GM12878 (cell line): ENCODE results near the gene PCED1B. TPM values are rescaled to one million over a fixed set of nuclear protein-coding genes. Genes with fewer than 3 reads are reported as not detected.

Experiments
- ATAC-seq: fragments of 200-7000 bp; cut with Tn5 transposase; 3 replicates; pipeline ENCODE4 v1.9.1; 2020; ENCODE audit warnings: mild to moderate bottlenecking, moderate library complexity
- BruUV-seq: library from RNA; stranded (reverse); fragments of 400-500 nt; replicated peaks from 2 replicates; lab custom pipeline; 2021; lab: Mats Ljungman, UMichigan
- CTCF ChIA-PET: fragments of 300-600 bp; sonication (Branson Sonifier 250); formaldehyde crosslinking; extraction: SDS; loops from one replicate; lab custom pipeline; 2021; ENCODE audit warnings: inconsistent platforms; lab: Yijun Ruan, JAX
- POLR2A ChIA-PET: fragments of 350-600 bp; formaldehyde crosslinking; extraction: SDS; loops from one replicate; lab custom pipeline; 2021; ENCODE audit warnings: inconsistent platforms; lab: Charles Lee
- RAD21 ChIA-PET: fragments of 300-600 bp; sonication (Branson Sonifier 250); formaldehyde crosslinking; loops from one replicate; lab custom pipeline; 2023; ENCODE audit warnings: antibody characterized with exemption; ENCODE audit not compliant: unreplicated experiment; lab: Charles Lee
- SMC1A ChIA-PET: fragments of 300-600 bp; sonication (Branson Sonifier 250); formaldehyde crosslinking; loops from one replicate; lab custom pipeline; 2023; ENCODE audit not compliant: unreplicated experiment, uncharacterized antibody; lab: Charles Lee
- DNase-seq: peaks from one replicate; pipeline ENCODE4 v3.0.0-alpha.2; 2011; ENCODE audit warnings: low read depth, low spot score
- FAIRE-seq: peaks from 3 replicates; lab custom pipeline; 2011; peaks lifted over from hg19 to GRCh38; lab: Jason Lieb, UNC
- H2AFZ ChIP-seq: 2 replicates; pipeline ENCODE4 v1.6.0; 2011; ENCODE audit warnings: low read depth, low read length, control low read depth; ENCODE audit not compliant: control insufficient read depth
- H3K27ac ChIP-seq: 2 replicates; pipeline ENCODE4 v1.5.1; 2011; ENCODE audit warnings: control low read depth; ENCODE audit not compliant: control insufficient read depth, insufficient read depth
- H3K27me3 ChIP-seq, 2 experiments: replicated peaks in 1 of 2; 2 replicates each; pipeline versions ENCODE4 v1.6.0 to v1.6.1; 2011; ENCODE audit warnings: low read length in 1 of 2; ENCODE audit not compliant: control insufficient read depth in 2 of 2, insufficient read depth in 2 of 2
- H3K36me3 ChIP-seq, 2 experiments: 2 replicates each; pipeline ENCODE4 v1.5.1; 2011; ENCODE audit warnings: low read length in 1 of 2; ENCODE audit not compliant: control insufficient read depth in 2 of 2, insufficient read depth in 2 of 2
- H3K4me1 ChIP-seq: 2 replicates; pipeline ENCODE4 v1.6.1; 2011; ENCODE audit warnings: mild to moderate bottlenecking, low read length, moderate library complexity, mixed read lengths; ENCODE audit not compliant: control insufficient read depth, insufficient read depth
- H3K4me2 ChIP-seq: 2 replicates; pipeline ENCODE4 v1.6.0; 2011; ENCODE audit warnings: control low read depth; ENCODE audit not compliant: control insufficient read depth, insufficient read depth
- H3K4me3 ChIP-seq: fragments of 200-600 bp; sonication (generic); 2 replicates; pipeline ENCODE4 v1.5.1; 2016
- H3K79me2 ChIP-seq: 2 replicates; pipeline ENCODE4 v1.6.0; 2011; ENCODE audit warnings: low read length; ENCODE audit not compliant: control insufficient read depth, insufficient read depth
- H3K9ac ChIP-seq: 2 replicates; pipeline ENCODE4 v1.8.0; 2011; ENCODE audit warnings: low read length, control low read depth, mixed read lengths; ENCODE audit not compliant: control insufficient read depth, insufficient read depth
- H3K9me3 ChIP-seq: replicated peaks from 3 replicates; pipeline ENCODE4 v1.5.1; 2011; ENCODE audit warnings: mild to moderate bottlenecking, low read length; ENCODE audit not compliant: control insufficient read depth, insufficient read depth
- H4K20me1 ChIP-seq: 2 replicates; pipeline ENCODE4 v1.6.0; 2011; ENCODE audit not compliant: control insufficient read depth, insufficient read depth
- CHD1 ChIP-seq: IDR thresholded peaks from 2 replicates; pipeline ENCODE4 v1.6.1; 2012; ENCODE audit warnings: low read depth, low read length, improper control_type of control experiment
- CREB1 ChIP-seq: IDR thresholded peaks from 2 replicates; pipeline ENCODE4 v1.6.1; 2012; ENCODE audit warnings: low read depth, mild to moderate bottlenecking, inconsistent platforms
- HDAC2 ChIP-seq: fragments of 200-600 bp; sonication (generic); IDR thresholded peaks from 2 replicates; pipeline ENCODE4 v1.6.1; 2017
- IKZF1 ChIP-seq: fragments of 450-650 bp; conservative IDR thresholded peaks from 2 replicates; pipeline ENCODE4 v1.6.1; 2017; ENCODE audit warnings: antibody characterized with exemption, mild to moderate bottlenecking
- IKZF2 ChIP-seq, 2 experiments: fragments of 450-650 bp; IDR thresholded peaks; 2 replicates each; pipeline ENCODE4 v1.6.1; 2017; ENCODE audit warnings: mild to moderate bottlenecking in 2 of 2, moderate library complexity in 2 of 2
- ZNF622 ChIP-seq: fragments of 450-650 bp; IDR thresholded peaks from 2 replicates; pipeline ENCODE4 v1.6.1; 2017; ENCODE audit warnings: mild to moderate bottlenecking, inconsistent platforms
- WGBS: methylation state at CpG from one replicate; pipeline ENCODE4 v1.1.6; 2016; ENCODE audit warnings: low lambda C conversion rate; ENCODE audit not compliant: insufficient replicate concordance, insufficient coverage; ENCODE audit errors: missing lambda C conversion rate; 5-methylcytosine and 5-hydroxymethylcytosine counted together
- in situ Hi-C: fragments of 300-500 bp; cut with MboI; formaldehyde crosslinking; loops from 9 replicates; pipeline ENCODE4 v1.14.3; 2018; ENCODE audit warnings: mixed read lengths
- intact Hi-C: fragments of 100-400 bp; cut with micrococcal nuclease; formaldehyde crosslinking; loops from one replicate; pipeline ENCODE4 v1.14.2; 2022; ENCODE audit not compliant: unreplicated experiment
- polyA plus RNA-seq, 11 experiments: library from polyadenylated mRNA; depleted of rRNA in 4 of 11; unstranded in 6 of 11; stranded (reverse) in 5 of 11; fragments of >200 nt; fragmentation: Nextera tagmentation in 4 of 11; fragmentation: Illumina TruSeq in 1 of 11; extraction: Ambion mirVana in 4 of 11; extraction: Trizol in 1 of 11; gene quantifications; 1 replicate in 1 of 11; 2 replicates in 10 of 11; pipeline versions ENCODE4 v1.2.1 to v1.2.3, GENCODE V29; 2011 to 2016; ENCODE audit warnings: inconsistent platforms in 2 of 11, missing spikeins in 2 of 11, low read depth in 1 of 11
- total RNA-seq, 4 experiments: library from RNA; depleted of rRNA in 3 of 4; stranded (reverse); fragments of >200 nt in 3 of 4; fragmentation: Illumina TruSeq in 1 of 4; extraction: Trizol in 1 of 4; gene quantifications; 2 replicates each; pipeline versions ENCODE4 v1.2.1 to v1.2.3, GENCODE V29; 2013 to 2021
- TF ChIP-seq, protein P1 (sequence below): IDR thresholded peaks from 2 replicates; pipeline ENCODE4 v1.6.1; 2012; ENCODE audit warnings: low read depth, low read length, improper control_type of control experiment
- TF ChIP-seq, protein P2 (sequence below): IDR thresholded peaks from 2 replicates; pipeline ENCODE4 v1.6.1; 2012; ENCODE audit warnings: mild to moderate bottlenecking, low read depth, low read length
- TF ChIP-seq, protein P3 (sequence below): fragments of 450-650 bp; IDR thresholded peaks from 2 replicates; pipeline ENCODE4 v1.6.1; 2016; ENCODE audit warnings: mild to moderate bottlenecking
- TF ChIP-seq, protein P4 (sequence below): IDR thresholded peaks from 2 replicates; pipeline ENCODE4 v1.6.1; 2012; ENCODE audit warnings: low read depth, low read length, improper control_type of control experiment
- TF ChIP-seq, protein P5 (sequence below): fragments of 450-650 bp; formaldehyde crosslinking; IDR thresholded peaks from 2 replicates; pipeline ENCODE4 v1.4.0; 2022; ENCODE audit warnings: mild to moderate bottlenecking, moderate library complexity

The PCED1B gene
- total and polyA plus RNA-seq, 10 of the 15 experiments (the other 5 are each of a cell fraction or from before 2014, with no cell fraction given), result 0.80 to 8.8 (median 3.0) TPM

DNA sequence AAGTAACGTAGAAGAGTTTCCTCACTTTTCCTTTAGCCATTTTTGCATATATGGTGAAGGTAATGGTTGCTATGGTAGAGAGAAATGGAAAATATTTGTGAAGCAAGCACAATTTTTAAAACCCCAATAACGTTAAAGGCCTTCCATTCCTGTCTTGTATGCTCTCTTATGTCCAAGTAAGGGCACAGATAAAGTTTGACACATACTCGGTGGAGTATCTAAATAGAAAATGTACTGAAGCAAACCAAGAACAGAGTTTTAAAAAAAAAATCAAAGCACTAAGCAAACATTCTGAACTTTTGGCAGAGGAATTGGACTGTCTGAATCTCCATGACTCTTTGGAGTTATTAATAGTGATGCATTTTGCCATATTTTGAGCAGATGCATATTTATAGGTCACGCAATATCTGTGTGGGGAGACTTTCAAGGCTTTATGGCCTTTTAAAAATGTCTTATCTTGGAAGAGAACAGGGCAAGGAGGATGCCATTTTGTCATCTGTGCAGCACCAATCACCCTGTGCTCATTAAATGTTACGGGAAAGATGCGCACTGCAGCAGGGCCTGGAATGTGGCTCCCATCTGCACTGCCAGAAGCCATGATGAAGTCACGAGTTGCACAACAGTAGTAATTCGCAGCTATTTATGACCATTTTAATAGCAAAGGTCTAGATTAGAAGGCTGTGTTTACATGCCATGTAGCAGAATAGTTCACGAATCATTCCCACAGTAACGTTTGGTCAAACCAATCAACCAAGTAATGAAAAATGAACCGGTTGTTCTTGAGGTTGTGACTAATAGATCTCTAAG, 23.6 kb downstream of the PCED1B start:
- BruUV-seq, result no TSS peak
- intact Hi-C loops, result no loop called here

More for the DNA sequence above, 23.6 kb downstream of the PCED1B start:
- CTCF ChIA-PET, result no interaction called here
- H3K9me3 ChIP-seq, result no peaks in the 10 kb centered on the region
- DNase-seq (no peak), ATAC-seq (no peak), FAIRE-seq (no peak)
- H3K9ac ChIP-seq, result no peak overlapping the region
- TF ChIP-seq ZNF622 (no peak), CHD1 (no peak), HDAC2 (no peak), CREB1 (no peak), IKZF1 (no peak), IKZF2 (IDR thresholded peaks at IDR 0.05) (no peak)
- TF ChIP-seq, protein P1, sequence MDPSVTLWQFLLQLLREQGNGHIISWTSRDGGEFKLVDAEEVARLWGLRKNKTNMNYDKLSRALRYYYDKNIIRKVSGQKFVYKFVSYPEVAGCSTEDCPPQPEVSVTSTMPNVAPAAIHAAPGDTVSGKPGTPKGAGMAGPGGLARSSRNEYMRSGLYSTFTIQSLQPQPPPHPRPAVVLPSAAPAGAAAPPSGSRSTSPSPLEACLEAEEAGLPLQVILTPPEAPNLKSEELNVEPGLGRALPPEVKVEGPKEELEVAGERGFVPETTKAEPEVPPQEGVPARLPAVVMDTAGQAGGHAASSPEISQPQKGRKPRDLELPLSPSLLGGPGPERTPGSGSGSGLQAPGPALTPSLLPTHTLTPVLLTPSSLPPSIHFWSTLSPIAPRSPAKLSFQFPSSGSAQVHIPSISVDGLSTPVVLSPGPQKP, result no peak
- TF ChIP-seq, protein P2, sequence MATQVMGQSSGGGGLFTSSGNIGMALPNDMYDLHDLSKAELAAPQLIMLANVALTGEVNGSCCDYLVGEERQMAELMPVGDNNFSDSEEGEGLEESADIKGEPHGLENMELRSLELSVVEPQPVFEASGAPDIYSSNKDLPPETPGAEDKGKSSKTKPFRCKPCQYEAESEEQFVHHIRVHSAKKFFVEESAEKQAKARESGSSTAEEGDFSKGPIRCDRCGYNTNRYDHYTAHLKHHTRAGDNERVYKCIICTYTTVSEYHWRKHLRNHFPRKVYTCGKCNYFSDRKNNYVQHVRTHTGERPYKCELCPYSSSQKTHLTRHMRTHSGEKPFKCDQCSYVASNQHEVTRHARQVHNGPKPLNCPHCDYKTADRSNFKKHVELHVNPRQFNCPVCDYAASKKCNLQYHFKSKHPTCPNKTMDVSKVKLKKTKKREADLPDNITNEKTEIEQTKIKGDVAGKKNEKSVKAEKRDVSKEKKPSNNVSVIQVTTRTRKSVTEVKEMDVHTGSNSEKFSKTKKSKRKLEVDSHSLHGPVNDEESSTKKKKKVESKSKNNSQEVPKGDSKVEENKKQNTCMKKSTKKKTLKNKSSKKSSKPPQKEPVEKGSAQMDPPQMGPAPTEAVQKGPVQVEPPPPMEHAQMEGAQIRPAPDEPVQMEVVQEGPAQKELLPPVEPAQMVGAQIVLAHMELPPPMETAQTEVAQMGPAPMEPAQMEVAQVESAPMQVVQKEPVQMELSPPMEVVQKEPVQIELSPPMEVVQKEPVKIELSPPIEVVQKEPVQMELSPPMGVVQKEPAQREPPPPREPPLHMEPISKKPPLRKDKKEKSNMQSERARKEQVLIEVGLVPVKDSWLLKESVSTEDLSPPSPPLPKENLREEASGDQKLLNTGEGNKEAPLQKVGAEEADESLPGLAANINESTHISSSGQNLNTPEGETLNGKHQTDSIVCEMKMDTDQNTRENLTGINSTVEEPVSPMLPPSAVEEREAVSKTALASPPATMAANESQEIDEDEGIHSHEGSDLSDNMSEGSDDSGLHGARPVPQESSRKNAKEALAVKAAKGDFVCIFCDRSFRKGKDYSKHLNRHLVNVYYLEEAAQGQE, result no peak
- TF ChIP-seq, protein P3, sequence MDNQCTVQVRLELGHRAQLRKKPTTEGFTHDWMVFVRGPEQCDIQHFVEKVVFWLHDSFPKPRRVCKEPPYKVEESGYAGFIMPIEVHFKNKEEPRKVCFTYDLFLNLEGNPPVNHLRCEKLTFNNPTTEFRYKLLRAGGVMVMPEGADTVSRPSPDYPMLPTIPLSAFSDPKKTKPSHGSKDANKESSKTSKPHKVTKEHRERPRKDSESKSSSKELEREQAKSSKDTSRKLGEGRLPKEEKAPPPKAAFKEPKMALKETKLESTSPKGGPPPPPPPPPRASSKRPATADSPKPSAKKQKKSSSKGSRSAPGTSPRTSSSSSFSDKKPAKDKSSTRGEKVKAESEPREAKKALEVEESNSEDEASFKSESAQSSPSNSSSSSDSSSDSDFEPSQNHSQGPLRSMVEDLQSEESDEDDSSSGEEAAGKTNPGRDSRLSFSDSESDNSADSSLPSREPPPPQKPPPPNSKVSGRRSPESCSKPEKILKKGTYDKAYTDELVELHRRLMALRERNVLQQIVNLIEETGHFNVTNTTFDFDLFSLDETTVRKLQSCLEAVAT, result no peak
- TF ChIP-seq, protein P4, sequence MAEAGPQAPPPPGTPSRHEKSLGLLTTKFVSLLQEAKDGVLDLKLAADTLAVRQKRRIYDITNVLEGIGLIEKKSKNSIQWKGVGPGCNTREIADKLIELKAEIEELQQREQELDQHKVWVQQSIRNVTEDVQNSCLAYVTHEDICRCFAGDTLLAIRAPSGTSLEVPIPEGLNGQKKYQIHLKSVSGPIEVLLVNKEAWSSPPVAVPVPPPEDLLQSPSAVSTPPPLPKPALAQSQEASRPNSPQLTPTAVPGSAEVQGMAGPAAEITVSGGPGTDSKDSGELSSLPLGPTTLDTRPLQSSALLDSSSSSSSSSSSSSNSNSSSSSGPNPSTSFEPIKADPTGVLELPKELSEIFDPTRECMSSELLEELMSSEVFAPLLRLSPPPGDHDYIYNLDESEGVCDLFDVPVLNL, result no peak
- TF ChIP-seq, protein P5, sequence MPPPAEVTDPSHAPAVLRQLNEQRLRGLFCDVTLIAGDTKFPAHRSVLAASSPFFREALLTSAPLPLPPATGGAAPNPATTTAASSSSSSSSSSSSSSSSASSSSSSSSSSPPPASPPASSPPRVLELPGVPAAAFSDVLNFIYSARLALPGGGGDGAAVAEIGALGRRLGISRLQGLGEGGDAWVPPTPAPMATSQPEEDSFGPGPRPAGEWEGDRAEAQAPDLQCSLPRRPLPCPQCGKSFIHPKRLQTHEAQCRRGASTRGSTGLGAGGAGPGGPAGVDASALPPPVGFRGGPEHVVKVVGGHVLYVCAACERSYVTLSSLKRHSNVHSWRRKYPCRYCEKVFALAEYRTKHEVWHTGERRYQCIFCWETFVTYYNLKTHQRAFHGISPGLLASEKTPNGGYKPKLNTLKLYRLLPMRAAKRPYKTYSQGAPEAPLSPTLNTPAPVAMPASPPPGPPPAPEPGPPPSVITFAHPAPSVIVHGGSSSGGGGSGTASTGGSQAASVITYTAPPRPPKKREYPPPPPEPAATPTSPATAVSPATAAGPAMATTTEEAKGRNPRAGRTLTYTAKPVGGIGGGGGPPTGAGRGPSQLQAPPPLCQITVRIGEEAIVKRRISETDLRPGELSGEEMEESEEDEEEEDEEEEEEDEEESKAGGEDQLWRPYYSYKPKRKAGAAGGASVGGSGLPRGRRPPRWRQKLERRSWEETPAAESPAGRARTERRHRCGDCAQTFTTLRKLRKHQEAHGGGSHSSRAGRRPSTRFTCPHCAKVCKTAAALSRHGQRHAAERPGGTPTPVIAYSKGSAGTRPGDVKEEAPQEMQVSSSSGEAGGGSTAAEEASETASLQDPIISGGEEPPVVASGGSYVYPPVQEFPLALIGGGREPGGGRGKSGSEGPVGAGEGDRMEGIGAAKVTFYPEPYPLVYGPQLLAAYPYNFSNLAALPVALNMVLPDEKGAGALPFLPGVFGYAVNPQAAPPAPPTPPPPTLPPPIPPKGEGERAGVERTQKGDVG (CRISPR knock-in tag), result no peak
- POLR2A ChIA-PET, result no interaction called here
- WGBS, result 46% methylated on average over 11 of the region's 11 CpGs
- H3K36me3 ChIP-seq, result no peaks in the 10 kb centered on the region
- no peak overlapping the region for H3K4me3 ChIP-seq
- in situ Hi-C loops, result no loop called here
- H3K79me2 ChIP-seq, result no peaks in the 10 kb centered on the region
- no peak overlapping the region for H2AFZ ChIP-seq
- no peaks in the 10 kb centered on the region for H3K4me1 ChIP-seq
- H3K4me2 ChIP-seq, result no peak overlapping the region
- SMC1A ChIA-PET, result no interaction called here
- no peaks in the 10 kb centered on the region for H4K20me1 ChIP-seq
- RAD21 ChIA-PET, result no interaction called here
- H3K27me3 ChIP-seq, result peaks cover 0 to 3% of the 10 kb centered on the region in 2 experiments; a peak in 2 of 4 replicates
- no peak overlapping the region for H3K27ac ChIP-seq
